ENCODE data around the gene FCER1A. TPM values are rescaled to one million over a fixed set of nuclear protein-coding genes. Genes with fewer than 3 reads are reported as not detected.

The FCER1A gene
- not detected in 2 replicates for total RNA-seq

DNA sequence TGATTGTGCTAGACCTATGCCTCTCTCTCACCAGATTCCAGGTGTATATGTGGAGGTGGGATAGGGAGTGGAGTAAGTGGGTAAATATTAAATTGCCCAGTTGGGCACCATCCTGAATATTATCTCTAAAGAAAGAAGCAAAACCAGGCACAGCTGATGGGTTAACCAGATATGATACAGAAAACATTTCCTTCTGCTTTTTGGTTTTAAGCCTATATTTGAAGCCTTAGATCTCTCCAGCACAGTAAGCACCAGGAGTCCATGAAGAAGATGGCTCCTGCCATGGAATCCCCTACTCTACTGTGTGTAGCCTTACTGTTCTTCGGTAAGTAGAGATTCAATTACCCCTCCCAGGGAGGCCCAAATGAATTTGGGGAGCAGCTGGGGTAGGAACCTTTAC lies at the start of gene FCER1A:
FCER1A (plus strand) TSS at position 242 of the 400 bp plus-strand sequence; CDS start at position 271, 29 bp downstream.

Other genes starting within 250 kb of the FCER1A start
- 2.8 and 2.9 TPM in 2 replicates for gene AIM2, start 225.6 kb upstream of the FCER1A start, total RNA-seq
- gene CADM3, start 130.7 kb upstream of the FCER1A start, total RNA-seq: not detected in 2 replicates
- not detected in 2 replicates for gene ACKR1, start 97.5 kb upstream of the FCER1A start, total RNA-seq
- not detected in 2 replicates for gene OR10J4, start 129.9 kb downstream of the FCER1A start, total RNA-seq
- gene OR10J1, start 137.4 kb downstream of the FCER1A start, total RNA-seq: not detected in 2 replicates
- gene OR10J5, start 233.7 kb downstream of the FCER1A start, total RNA-seq: not detected in 2 replicates